HepG2 (cell line): ENCODE results near the gene LTB4R. TPM values are rescaled to one million over a fixed set of nuclear protein-coding genes. Genes with fewer than 3 reads are reported as not detected.

ENCODE experiments used
- BHLHE40 ChIP-seq: IDR thresholded peaks from 2 replicates; pipeline ENCODE4 v1.6.1; 2011; ENCODE audit warnings: low read length, improper control_type of control experiment
- CERS6 ChIP-seq: sonication (generic); formaldehyde crosslinking; IDR thresholded peaks from 2 replicates; pipeline ENCODE4 v1.5.0; 2020; ENCODE audit warnings: missing genetic modification reagents
- FUBP1 ChIP-seq: sonication (generic); formaldehyde crosslinking; IDR thresholded peaks from 2 replicates; pipeline ENCODE4 v1.5.1; 2020; ENCODE audit warnings: missing genetic modification reagents, mild to moderate bottlenecking, borderline replicate concordance
- GFI1 ChIP-seq: sonication (generic); formaldehyde crosslinking; IDR thresholded peaks from 2 replicates; pipeline ENCODE4 v1.5.0; 2020; ENCODE audit warnings: missing genetic modification reagents, mild to moderate bottlenecking, borderline replicate concordance
- KLF9 ChIP-seq: IDR thresholded peaks from 2 replicates; pipeline ENCODE4 v1.6.1; 2016; ENCODE audit warnings: low read depth
- NFATC3 ChIP-seq: sonication (generic); formaldehyde crosslinking; IDR thresholded peaks from 2 replicates; pipeline ENCODE4 v1.5.1; 2020; ENCODE audit warnings: mild to moderate bottlenecking, missing genetic modification reagents
- NFYC ChIP-seq: IDR thresholded peaks from 2 replicates; pipeline ENCODE4 v1.6.1; 2016; ENCODE audit warnings: missing genetic modification reagents, missing compliant biosample characterization
- PHF8 ChIP-seq: sonication (generic); formaldehyde crosslinking; IDR thresholded peaks from 2 replicates; pipeline ENCODE4 v1.5.0; 2020; ENCODE audit warnings: missing genetic modification reagents
- REPIN1 ChIP-seq: sonication (generic); formaldehyde crosslinking; IDR thresholded peaks from 2 replicates; pipeline ENCODE4 v1.8.0; 2022; ENCODE audit warnings: missing genetic modification reagents, low read depth, mild to moderate bottlenecking, borderline replicate concordance
- TFDP1 ChIP-seq: IDR thresholded peaks from 2 replicates; pipeline ENCODE4 v1.6.1; 2016; ENCODE audit warnings: missing compliant biosample characterization, missing genetic modification reagents, borderline replicate concordance
- TFDP2 ChIP-seq: sonication (generic); formaldehyde crosslinking; IDR thresholded peaks from 2 replicates; pipeline ENCODE4 v1.4.0; 2020; ENCODE audit warnings: missing genetic modification reagents
- ZBTB7A ChIP-seq: sonication (generic); formaldehyde crosslinking; IDR thresholded peaks from 2 replicates; pipeline ENCODE4 v1.8.0; 2022; ENCODE audit warnings: mild to moderate bottlenecking, missing genetic modification reagents
- ZFP36L1 ChIP-seq: sonication (generic); formaldehyde crosslinking; IDR thresholded peaks from 2 replicates; pipeline ENCODE4 v1.8.0; 2022; ENCODE audit warnings: mild to moderate bottlenecking, missing genetic modification reagents, moderate library complexity
- ZNF274 ChIP-seq: sonication (generic); formaldehyde crosslinking; IDR thresholded peaks from 2 replicates; pipeline ENCODE4 v1.5.1; 2020; ENCODE audit warnings: mild to moderate bottlenecking, missing genetic modification reagents
- ZNF382 ChIP-seq: sonication (generic); formaldehyde crosslinking; IDR thresholded peaks from 2 replicates; pipeline ENCODE4 v1.5.0; 2020; ENCODE audit warnings: missing genetic modification reagents, mild to moderate bottlenecking, borderline replicate concordance
- ZNF576 ChIP-seq: sonication (generic); formaldehyde crosslinking; IDR thresholded peaks from 2 replicates; pipeline ENCODE4 v1.4.0; 2020; ENCODE audit warnings: mild to moderate bottlenecking, missing genetic modification reagents
- ZNF619 ChIP-seq: sonication (generic); formaldehyde crosslinking; IDR thresholded peaks from 2 replicates; pipeline ENCODE4 v1.4.0; 2020; ENCODE audit warnings: mild to moderate bottlenecking, missing genetic modification reagents
- ZNF629 ChIP-seq: sonication (generic); formaldehyde crosslinking; conservative IDR thresholded peaks from 2 replicates; pipeline ENCODE4 v1.5.0; 2020; ENCODE audit warnings: missing genetic modification reagents
- ZNF773 ChIP-seq: sonication (generic); formaldehyde crosslinking; IDR thresholded peaks from 2 replicates; pipeline ENCODE4 v1.4.0; 2020; ENCODE audit warnings: missing genetic modification reagents, borderline replicate concordance
- polyA plus RNA-seq, 8 experiments: library from polyadenylated mRNA; depleted of rRNA in 3 of 8; stranded (reverse) in 7 of 8; unstranded in 1 of 8; fragments of >200 nt; fragmentation: Illumina TruSeq in 4 of 8; extraction: Trizol in 4 of 8; gene quantifications; 2 replicates each; pipeline versions ENCODE4 v1.2.1 to v1.2.3, GENCODE V29; 2011 to 2016; ENCODE audit warnings: low read depth in 4 of 8, missing spikeins in 1 of 8, mixed read lengths in 1 of 8; ENCODE audit not compliant: insufficient read depth in 1 of 8
- total RNA-seq, 5 experiments: library from RNA; depleted of rRNA; stranded (reverse); fragments of >200 nt; fragmentation: Illumina TruSeq; extraction: Trizol; gene quantifications; 2 replicates each; pipeline ENCODE4 v1.2.3, GENCODE V29; 2016; ENCODE audit warnings: low read depth in 1 of 5
- TF ChIP-seq, protein P1 (sequence below): sonication (generic); formaldehyde crosslinking; IDR thresholded peaks from 2 replicates; pipeline ENCODE4 v1.4.0; 2020; ENCODE audit warnings: missing genetic modification reagents

Gene LTB4R
- total and polyA plus RNA-seq, 2 of the 13 experiments (the other 11 are each of a cell fraction or from before 2014, with no cell fraction given), result 3.2 to 8.2 TPM

DNA sequence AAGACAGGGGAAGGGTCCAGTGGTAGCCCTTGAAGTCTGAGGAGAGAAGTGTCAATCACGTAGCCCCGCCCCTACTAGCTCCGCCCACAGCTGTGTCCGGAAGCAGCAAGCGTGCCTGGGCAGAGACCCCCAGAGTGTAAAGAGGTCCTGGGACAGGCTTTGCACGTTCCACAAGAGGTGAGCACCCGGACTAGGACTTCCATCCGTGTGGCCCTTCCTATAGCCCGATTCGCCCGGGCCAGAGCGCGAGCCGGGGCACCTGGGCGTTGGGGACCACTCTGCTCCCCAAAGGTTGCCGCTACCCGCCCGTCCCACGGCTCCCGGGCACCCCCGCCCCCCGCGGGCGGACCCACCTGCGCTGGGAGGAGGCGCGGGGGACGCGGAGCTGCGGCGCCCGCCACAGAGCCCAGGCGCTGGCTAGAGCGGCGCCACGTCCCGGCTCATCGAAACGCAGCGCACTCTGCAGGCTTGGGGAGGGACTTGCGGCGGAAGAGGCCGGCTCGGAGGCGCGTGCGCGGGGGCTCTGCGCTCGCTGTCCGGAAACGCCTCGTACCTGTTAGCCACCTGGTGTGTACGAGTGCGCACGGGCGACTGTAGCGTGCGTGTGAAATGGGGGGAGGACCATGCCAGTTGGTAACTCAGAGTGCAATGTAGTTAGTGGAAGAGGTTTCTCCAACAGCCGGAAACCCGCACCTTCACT, 40.0 kb upstream of the LTB4R start, which contains the start of gene RABGGTA (continued):
- TF ChIP-seq, protein P1, sequence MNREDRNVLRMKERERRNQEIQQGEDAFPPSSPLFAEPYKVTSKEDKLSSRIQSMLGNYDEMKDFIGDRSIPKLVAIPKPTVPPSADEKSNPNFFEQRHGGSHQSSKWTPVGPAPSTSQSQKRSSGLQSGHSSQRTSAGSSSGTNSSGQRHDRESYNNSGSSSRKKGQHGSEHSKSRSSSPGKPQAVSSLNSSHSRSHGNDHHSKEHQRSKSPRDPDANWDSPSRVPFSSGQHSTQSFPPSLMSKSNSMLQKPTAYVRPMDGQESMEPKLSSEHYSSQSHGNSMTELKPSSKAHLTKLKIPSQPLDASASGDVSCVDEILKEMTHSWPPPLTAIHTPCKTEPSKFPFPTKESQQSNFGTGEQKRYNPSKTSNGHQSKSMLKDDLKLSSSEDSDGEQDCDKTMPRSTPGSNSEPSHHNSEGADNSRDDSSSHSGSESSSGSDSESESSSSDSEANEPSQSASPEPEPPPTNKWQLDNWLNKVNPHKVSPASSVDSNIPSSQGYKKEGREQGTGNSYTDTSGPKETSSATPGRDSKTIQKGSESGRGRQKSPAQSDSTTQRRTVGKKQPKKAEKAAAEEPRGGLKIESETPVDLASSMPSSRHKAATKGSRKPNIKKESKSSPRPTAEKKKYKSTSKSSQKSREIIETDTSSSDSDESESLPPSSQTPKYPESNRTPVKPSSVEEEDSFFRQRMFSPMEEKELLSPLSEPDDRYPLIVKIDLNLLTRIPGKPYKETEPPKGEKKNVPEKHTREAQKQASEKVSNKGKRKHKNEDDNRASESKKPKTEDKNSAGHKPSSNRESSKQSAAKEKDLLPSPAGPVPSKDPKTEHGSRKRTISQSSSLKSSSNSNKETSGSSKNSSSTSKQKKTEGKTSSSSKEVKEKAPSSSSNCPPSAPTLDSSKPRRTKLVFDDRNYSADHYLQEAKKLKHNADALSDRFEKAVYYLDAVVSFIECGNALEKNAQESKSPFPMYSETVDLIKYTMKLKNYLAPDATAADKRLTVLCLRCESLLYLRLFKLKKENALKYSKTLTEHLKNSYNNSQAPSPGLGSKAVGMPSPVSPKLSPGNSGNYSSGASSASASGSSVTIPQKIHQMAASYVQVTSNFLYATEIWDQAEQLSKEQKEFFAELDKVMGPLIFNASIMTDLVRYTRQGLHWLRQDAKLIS (CRISPR knock-in tag), result peak; percentile 90; the same call in 1 of the 2 replicates
- TF ChIP-seq PHF8 (CRISPR knock-in tag) (peak; percentile 99), GFI1 (peak; percentile 82; the same call in 1 of the 2 replicates), ZNF576 (CRISPR knock-in tag) (peak; percentile 85), TFDP1 (CRISPR knock-in tag) (peak; percentile 97; the same call in 1 of the 2 replicates), ZNF629 (CRISPR knock-in tag) (peak; percentile 85), ZNF274 (CRISPR knock-in tag) (peak; percentile 99), FUBP1 (CRISPR knock-in tag) (0 out of 2 replicates have a peak, but pooled peaks have one; percentile 97), CERS6 (CRISPR knock-in tag) (peak; percentile 93; the same call in 1 of the 2 replicates), ZNF619 (CRISPR knock-in tag) (peak; percentile 99), ZNF382 (CRISPR knock-in tag) (no peak), NFYC (CRISPR knock-in tag) (peak; percentile 68; the same call in 1 of the 2 replicates), ZBTB7A (CRISPR knock-in tag) (peak; percentile 99), BHLHE40 (peak; percentile 78), TFDP2 (CRISPR knock-in tag) (peak; percentile 97), ZNF773 (CRISPR knock-in tag) (peak; percentile 96), ZFP36L1 (CRISPR knock-in tag) (peak; percentile 100), KLF9 (CRISPR knock-in tag) (peak; percentile 64; the same call in 1 of the 2 replicates), REPIN1 (CRISPR knock-in tag) (peak; percentile 100), NFATC3 (CRISPR knock-in tag) (0 out of 2 replicates have a peak, but pooled peaks have one; percentile 91)
